Choroid plexus epithelial cell (primary cell): ENCODE data around the gene ASTN1.
A peak's percentile ranks its signal among the peaks of the same experiment; 100 is the strongest.

Experiments
- DNase-seq: peaks from one replicate; pipeline ENCODE4 v3.0.0-alpha.2; 2010; ENCODE audit warnings: low read depth
- H3K4me3 ChIP-seq: 2 replicates; pipeline ENCODE4 v1.5.1; 2011; ENCODE audit warnings: low read depth, mild to moderate bottlenecking, control low read depth, low read length, moderate library complexity
- TF ChIP-seq, protein P1 (sequence below): conservative IDR thresholded peaks from 2 replicates; pipeline ENCODE4 v1.5.1; 2011; ENCODE audit warnings: low read depth, mild to moderate bottlenecking, control low read depth, inconsistent platforms, low read length, moderate library complexity

The ASTN1 gene

DNA sequence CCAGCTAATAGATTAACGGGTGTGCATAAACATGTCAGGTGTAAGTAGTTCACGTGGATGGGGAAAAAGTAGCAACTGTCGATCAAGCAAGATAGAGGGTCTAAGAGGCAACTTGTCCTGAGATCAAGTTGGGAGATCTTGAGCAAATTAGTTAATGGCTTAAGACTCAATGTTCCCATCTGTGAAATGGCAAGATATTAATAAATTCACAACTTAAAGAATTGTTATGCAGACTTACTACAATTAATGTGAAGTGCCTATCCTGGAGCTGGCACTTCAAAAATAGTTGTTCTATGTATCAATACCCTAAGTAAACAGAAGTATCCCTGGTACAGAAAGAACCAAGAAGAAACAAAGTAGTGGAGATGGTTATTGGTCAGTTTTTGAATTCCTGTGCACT, 312.4 kb downstream of the ASTN1 start:
- TF ChIP-seq, protein P1, sequence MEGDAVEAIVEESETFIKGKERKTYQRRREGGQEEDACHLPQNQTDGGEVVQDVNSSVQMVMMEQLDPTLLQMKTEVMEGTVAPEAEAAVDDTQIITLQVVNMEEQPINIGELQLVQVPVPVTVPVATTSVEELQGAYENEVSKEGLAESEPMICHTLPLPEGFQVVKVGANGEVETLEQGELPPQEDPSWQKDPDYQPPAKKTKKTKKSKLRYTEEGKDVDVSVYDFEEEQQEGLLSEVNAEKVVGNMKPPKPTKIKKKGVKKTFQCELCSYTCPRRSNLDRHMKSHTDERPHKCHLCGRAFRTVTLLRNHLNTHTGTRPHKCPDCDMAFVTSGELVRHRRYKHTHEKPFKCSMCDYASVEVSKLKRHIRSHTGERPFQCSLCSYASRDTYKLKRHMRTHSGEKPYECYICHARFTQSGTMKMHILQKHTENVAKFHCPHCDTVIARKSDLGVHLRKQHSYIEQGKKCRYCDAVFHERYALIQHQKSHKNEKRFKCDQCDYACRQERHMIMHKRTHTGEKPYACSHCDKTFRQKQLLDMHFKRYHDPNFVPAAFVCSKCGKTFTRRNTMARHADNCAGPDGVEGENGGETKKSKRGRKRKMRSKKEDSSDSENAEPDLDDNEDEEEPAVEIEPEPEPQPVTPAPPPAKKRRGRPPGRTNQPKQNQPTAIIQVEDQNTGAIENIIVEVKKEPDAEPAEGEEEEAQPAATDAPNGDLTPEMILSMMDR, result no peak
- DNase-seq, result no peak
- H3K4me3 ChIP-seq, result no peak overlapping the region

DNA sequence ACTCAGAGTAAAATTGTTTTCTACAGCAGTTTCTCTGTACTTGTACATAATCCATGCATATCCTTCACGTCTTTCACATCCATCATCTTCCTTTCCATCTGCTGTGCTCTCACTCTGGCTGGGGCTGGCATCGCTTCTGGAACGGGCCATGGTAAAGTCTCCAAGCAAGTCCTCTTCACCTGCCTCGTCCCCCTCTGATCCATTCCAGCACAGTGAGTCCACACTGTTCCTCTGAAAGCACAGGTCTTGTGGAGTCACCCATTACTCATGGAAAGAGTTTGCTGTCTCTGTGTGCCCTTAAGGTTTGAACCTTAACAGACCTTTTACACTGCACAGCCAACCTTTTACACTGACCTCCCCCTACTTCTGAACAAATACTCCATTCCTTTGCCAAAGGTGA, 313.6 kb downstream of the ASTN1 start:
- no peak for DNase-seq
- TF ChIP-seq, protein P1, result no peak
- no peak overlapping the region for H3K4me3 ChIP-seq

DNA sequence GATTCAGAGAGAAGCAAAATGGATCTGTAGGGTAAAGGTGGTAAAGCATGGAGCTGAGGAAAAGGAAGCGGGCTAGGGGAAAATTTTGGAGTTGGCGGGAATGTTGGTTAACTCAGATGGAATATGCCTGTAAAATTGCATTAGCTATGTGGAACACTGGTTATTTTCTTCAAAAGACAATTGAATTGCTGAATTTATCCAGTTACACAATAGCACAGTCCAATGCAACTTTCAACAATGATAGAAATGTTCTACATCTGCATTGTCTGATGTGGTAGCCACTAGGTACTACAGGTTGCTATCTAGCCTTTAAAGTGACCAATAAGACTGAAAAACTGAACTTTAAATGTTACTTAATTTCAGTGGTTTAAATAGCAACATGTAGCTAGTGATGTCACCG, 315.2 kb downstream of the ASTN1 start:
- DNase-seq, result no peak
- TF ChIP-seq, protein P1, result no peak
- no peak overlapping the region for H3K4me3 ChIP-seq

DNA sequence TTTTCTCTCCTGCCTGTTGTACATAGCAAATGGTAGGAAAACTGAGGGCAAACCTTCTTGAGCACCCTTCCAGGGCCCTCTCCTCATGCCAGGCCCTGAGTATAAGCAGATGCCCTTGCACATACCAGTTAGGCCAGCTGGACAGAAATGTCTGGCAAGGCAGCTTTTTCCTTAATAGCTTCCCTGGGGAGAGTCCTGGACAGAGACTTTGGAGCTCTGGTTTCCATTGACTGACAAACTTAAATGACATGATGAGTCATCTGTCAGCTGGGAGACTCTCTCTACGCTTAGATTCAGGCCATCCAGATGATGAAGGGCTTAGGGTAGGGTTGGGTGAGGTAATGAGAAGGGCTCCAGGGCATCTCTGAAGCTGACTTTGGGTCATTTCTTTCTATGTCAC, 317.5 kb downstream of the ASTN1 start:
- no peak overlapping the region for H3K4me3 ChIP-seq
- DNase-seq, result no peak
- TF ChIP-seq, protein P1, result no peak

DNA sequence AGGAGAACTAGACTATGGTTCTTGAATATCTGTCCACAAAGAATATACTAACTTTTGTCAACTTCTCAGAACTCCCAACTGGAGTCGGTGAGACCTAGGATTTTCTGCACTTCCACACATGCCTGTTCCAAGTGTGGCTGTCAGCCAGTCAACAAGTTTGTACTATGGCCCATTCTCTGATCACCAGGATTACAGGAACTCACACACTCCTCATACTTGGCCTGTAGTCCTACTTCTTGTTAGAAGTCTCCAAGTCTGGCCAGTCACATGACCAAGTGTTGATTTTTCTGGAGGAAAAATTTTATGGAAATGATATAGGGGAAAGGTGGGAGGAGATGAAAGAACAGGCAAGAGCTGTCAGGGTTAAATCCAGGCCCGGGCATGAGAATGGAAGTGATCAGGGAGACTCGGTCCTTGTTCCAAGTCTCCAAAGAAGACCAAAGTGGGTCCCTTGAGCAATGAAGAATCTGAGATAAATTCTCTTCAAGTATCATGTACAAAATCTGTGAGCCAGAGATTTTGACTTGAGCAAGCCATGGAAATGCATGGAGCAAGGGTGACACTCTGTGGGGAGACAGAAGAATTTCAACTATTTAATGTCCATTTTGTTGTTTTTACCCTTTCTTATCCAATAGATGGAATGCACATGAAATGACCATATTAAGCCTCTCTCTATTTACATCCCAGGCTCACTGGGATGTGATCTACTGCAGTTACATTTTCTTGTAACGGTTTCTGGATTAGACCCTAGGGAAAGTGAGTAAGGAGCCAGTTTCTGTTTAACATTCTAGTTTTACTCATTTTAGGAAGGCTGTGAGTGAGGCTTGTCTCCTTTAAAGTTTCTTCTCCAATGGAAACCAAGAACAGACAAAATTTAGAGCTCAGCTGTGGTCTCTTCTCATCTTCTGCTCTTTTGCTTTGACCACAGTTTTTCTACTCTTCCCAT, 320.9 kb downstream of the ASTN1 start:
- H3K4me3 ChIP-seq, result no peak overlapping the region
- TF ChIP-seq, protein P1, result peak; percentile 49
- peak; percentile 59 for DNase-seq

DNA sequence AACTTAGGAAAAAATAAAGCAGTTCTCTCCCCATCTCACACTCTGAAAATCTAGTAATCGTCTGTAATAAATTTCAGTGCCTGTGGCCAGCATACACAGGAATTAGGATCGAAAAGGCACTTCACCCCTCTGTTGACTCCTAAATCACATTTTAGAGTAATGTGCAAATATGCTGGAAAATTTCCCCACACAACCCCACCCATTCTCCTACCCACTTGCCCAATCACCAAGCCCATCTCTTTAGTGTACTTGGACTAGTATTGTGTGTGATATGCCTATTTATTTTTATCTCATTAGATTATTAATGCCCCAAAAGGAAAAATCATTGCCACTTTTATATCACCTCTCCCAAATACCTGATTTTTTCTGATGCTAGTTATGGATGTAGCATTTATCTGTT, 323.3 kb downstream of the ASTN1 start:
- TF ChIP-seq, protein P1, result no peak
- no peak for DNase-seq
- no peak overlapping the region for H3K4me3 ChIP-seq

DNA sequence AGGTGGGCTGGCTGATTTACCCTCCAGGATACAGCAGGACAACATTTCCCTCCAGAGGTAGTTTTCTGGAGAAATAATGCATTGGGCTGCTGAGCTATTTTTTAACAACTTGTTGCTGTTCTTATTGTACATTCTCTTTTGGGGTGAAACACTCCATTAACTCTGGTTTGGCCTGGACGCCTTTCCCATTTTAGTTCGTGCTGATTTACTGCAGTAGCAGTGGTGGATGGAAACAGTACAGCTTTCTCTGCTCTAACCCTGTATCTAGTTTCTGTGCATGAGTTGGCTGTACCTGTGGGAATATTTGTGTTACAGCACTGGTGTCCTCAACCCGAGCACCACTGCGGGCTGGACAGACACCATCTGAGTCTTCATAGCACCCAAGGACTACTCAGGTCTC, 325.3 kb downstream of the ASTN1 start:
- no peak overlapping the region for H3K4me3 ChIP-seq
- no peak for DNase-seq
- TF ChIP-seq, protein P1, result no peak
